K562 (cell line): ENCODE measurements around the gene PAIP2. TPM values are rescaled to one million over a fixed set of nuclear protein-coding genes. Genes with fewer than 3 reads are reported as not detected.

ENCODE experiments used
- FOXJ3 ChIP-seq: sonication (generic); formaldehyde crosslinking; IDR thresholded peaks from 2 replicates; pipeline ENCODE4 v1.4.0; 2020; ENCODE audit warnings: mild to moderate bottlenecking, missing genetic modification reagents
- HIVEP1 ChIP-seq: fragments of 250-450 bp; sonication (Bioruptor Pico); IDR thresholded peaks from 2 replicates; pipeline ENCODE4 v1.4.0; 2020; ENCODE audit warnings: mild to moderate bottlenecking
- HNRNPK ChIP-seq: fragments of 200-400 bp; formaldehyde crosslinking; IDR thresholded peaks from one replicate; pipeline ENCODE4 v1.6.1; 2018; ENCODE audit warnings: mild to moderate bottlenecking, low read depth, low read length; ENCODE audit not compliant: poor library complexity, severe bottlenecking
- KAT8 ChIP-seq: fragments of 450-650 bp; IDR thresholded peaks from 2 replicates; pipeline ENCODE4 v1.6.1; 2016; ENCODE audit warnings: low read depth, mild to moderate bottlenecking
- MAFF ChIP-seq: IDR thresholded peaks from 2 replicates; pipeline ENCODE4 v1.6.1; 2012; ENCODE audit warnings: low read length, improper control_type of control experiment
- RBM15 ChIP-seq: fragments of 200-400 bp; formaldehyde crosslinking; IDR thresholded peaks from 2 replicates; pipeline ENCODE4 v1.6.1; 2018; ENCODE audit warnings: mild to moderate bottlenecking, low read length, moderate library complexity; ENCODE audit not compliant: insufficient read depth
- SRSF9 ChIP-seq: fragments of 200-400 bp; formaldehyde crosslinking; IDR thresholded peaks from 2 replicates; pipeline ENCODE4 v1.6.1; 2017; ENCODE audit warnings: low read depth, low read length, borderline replicate concordance
- THRAP3 ChIP-seq: fragments of 450-650 bp; IDR thresholded peaks from 2 replicates; pipeline ENCODE4 v1.6.1; 2016; ENCODE audit warnings: mild to moderate bottlenecking, inconsistent platforms, borderline replicate concordance
- ZNF121 ChIP-seq: sonication (generic); formaldehyde crosslinking; conservative IDR thresholded peaks from 2 replicates; pipeline ENCODE4 v1.8.0; 2022; ENCODE audit warnings: missing genetic modification reagents
- ZNF140 ChIP-seq: fragments of 250-450 bp; sonication (Bioruptor Pico); IDR thresholded peaks from 2 replicates; pipeline ENCODE4 v1.8.0; 2021; ENCODE audit warnings: moderate library complexity, mild to moderate bottlenecking, inconsistent platforms
- ZNF507 ChIP-seq: conservative IDR thresholded peaks from 2 replicates; pipeline ENCODE4 v1.6.1; 2017; ENCODE audit warnings: missing genetic modification characterization, missing compliant biosample characterization
- ZNF76 ChIP-seq: fragments of 250-450 bp; sonication (Bioruptor Pico); IDR thresholded peaks from 2 replicates; pipeline ENCODE4 v1.4.0; 2020; ENCODE audit warnings: mild to moderate bottlenecking, moderate library complexity, borderline replicate concordance
- ZNF830 ChIP-seq: fragments of 250-450 bp; sonication (Bioruptor Pico); IDR thresholded peaks from 2 replicates; pipeline ENCODE4 v1.5.0; 2021; ENCODE audit warnings: mild to moderate bottlenecking
- polyA plus RNA-seq, 8 experiments: library from polyadenylated mRNA; depleted of rRNA in 4 of 8; stranded (reverse) in 5 of 8; unstranded in 3 of 8; fragments of >200 nt; fragmentation: Nextera tagmentation in 2 of 8; fragmentation: Illumina TruSeq in 1 of 8; extraction: Ambion mirVana in 2 of 8; extraction: Trizol in 1 of 8; gene quantifications; 2 replicates each; pipeline versions ENCODE4 v1.2.1 to v1.2.3, GENCODE V29; 2011 to 2014; ENCODE audit warnings: inconsistent platforms in 1 of 8, missing spikeins in 1 of 8
- total RNA-seq, 7 experiments: library from RNA; depleted of rRNA in 6 of 7; stranded (reverse); fragments of >200 nt in 6 of 7; fragmentation: Illumina TruSeq in 2 of 7; extraction: Trizol in 2 of 7; gene quantifications; 2 replicates each; pipeline versions ENCODE4 v1.2.1 to v1.2.3, GENCODE V29; 2011 to 2021; ENCODE audit warnings: low replicate concordance in 1 of 7
- TF ChIP-seq, protein P1 (sequence below): fragments of 250-450 bp; sonication (Bioruptor Pico); IDR thresholded peaks from 2 replicates; pipeline ENCODE4 v1.8.0; 2022; ENCODE audit warnings: inconsistent platforms, mild to moderate bottlenecking, moderate library complexity, borderline replicate concordance
- TF ChIP-seq, protein P2 (sequence below), 2 experiments: IDR thresholded peaks; 2 replicates each; pipeline ENCODE4 v1.6.1; 2012; ENCODE audit warnings: improper control_type of control experiment in 2 of 2, low read depth in 2 of 2, low read length in 2 of 2, borderline replicate concordance in 1 of 2
- TF ChIP-seq, protein P3 (sequence below): fragments of 250-450 bp; sonication (Bioruptor Pico); IDR thresholded peaks from 2 replicates; pipeline ENCODE4 v1.4.0; 2020; ENCODE audit warnings: mild to moderate bottlenecking
- TF ChIP-seq, protein P4 (sequence below): fragments of 200-800 bp; sonication (Bioruptor generic); IDR thresholded peaks from 2 replicates; pipeline ENCODE4 v1.6.1; 2017; ENCODE audit warnings: missing genetic modification characterization, missing compliant biosample characterization
- TF ChIP-seq, protein P5 (sequence below): fragments of 250-450 bp; sonication (Bioruptor Pico); IDR thresholded peaks from 2 replicates; pipeline ENCODE4 v1.4.0; 2020; ENCODE audit warnings: borderline replicate concordance

PAIP2 gene
- total and polyA plus RNA-seq, 9 of the 15 experiments (the other 6 are each of a cell fraction or from before 2014, with no cell fraction given), result 78.3 to 187 (median 128) TPM

DNA sequence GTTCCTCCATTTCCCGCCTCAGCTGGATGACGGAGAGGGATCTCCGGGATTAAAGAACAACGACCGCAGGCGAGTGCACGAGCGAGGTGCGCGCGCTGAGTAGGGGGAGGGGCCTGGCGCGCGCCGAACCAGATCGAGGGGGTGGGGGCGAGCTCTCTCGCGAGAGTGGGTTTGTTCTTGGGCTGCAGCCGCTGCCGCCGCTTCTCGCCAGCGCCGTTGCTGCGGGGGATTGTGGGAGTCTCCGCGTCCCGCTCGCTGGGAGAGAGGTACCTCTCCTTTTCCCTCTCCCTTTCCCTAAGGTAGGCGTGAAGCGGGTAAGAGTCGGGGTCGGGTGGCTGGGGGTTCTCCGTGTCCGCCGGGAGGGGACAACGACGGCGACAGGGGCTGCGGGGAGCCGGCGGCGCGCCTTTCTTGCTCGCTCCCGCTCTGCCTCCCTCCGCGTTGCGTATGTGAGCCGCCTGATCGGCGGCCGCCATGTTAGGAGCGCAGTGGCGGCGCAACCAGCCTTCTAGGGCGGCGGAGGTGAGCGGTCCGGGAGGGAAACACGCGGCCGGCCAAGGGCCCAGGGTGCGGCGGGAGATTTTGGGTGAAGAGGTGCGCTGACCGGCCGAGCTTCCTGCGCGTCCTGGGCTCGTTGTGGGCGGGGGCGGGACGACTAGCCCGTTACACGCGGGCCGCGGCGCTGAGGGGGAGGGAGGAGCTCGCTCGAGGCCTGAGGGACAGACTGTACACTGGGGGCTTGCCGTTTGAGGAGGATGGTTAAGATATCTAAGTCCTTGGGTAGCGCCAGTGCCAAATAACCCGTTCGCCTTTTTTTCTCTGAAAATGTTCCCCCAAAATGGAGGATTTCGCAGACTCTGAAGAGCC lies 47.9 kb upstream of the PAIP2 start, which contains the start of gene MATR3 (continued):
- TF ChIP-seq HNRNPK, result peak; percentile 42
- TF ChIP-seq, protein P1, sequence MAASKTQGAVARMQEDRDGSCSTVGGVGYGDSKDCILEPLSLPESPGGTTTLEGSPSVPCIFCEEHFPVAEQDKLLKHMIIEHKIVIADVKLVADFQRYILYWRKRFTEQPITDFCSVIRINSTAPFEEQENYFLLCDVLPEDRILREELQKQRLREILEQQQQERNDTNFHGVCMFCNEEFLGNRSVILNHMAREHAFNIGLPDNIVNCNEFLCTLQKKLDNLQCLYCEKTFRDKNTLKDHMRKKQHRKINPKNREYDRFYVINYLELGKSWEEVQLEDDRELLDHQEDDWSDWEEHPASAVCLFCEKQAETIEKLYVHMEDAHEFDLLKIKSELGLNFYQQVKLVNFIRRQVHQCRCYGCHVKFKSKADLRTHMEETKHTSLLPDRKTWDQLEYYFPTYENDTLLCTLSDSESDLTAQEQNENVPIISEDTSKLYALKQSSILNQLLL (CRISPR knock-in tag), result no peak
- TF ChIP-seq FOXJ3 (CRISPR knock-in tag), result no peak
- peak; percentile 60; the same call in 1 of the 2 replicates for TF ChIP-seq ZNF76 (CRISPR knock-in tag)
- TF ChIP-seq, protein P2, sequence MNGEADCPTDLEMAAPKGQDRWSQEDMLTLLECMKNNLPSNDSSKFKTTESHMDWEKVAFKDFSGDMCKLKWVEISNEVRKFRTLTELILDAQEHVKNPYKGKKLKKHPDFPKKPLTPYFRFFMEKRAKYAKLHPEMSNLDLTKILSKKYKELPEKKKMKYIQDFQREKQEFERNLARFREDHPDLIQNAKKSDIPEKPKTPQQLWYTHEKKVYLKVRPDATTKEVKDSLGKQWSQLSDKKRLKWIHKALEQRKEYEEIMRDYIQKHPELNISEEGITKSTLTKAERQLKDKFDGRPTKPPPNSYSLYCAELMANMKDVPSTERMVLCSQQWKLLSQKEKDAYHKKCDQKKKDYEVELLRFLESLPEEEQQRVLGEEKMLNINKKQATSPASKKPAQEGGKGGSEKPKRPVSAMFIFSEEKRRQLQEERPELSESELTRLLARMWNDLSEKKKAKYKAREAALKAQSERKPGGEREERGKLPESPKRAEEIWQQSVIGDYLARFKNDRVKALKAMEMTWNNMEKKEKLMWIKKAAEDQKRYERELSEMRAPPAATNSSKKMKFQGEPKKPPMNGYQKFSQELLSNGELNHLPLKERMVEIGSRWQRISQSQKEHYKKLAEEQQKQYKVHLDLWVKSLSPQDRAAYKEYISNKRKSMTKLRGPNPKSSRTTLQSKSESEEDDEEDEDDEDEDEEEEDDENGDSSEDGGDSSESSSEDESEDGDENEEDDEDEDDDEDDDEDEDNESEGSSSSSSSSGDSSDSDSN (IDR thresholded peaks at IDR 0.05; ENCODE audit: borderline replicate concordance in 1 of 2, low read depth in 2 of 2, low read length in 2 of 2), result no peak
- no peak; the same call in 1 of the 2 replicates for TF ChIP-seq ZNF121 (CRISPR knock-in tag)
- peak; percentile 47; the same call in 1 of the 2 replicates for TF ChIP-seq MAFF
- TF ChIP-seq HIVEP1 (CRISPR knock-in tag), result no peak
- TF ChIP-seq, protein P3, sequence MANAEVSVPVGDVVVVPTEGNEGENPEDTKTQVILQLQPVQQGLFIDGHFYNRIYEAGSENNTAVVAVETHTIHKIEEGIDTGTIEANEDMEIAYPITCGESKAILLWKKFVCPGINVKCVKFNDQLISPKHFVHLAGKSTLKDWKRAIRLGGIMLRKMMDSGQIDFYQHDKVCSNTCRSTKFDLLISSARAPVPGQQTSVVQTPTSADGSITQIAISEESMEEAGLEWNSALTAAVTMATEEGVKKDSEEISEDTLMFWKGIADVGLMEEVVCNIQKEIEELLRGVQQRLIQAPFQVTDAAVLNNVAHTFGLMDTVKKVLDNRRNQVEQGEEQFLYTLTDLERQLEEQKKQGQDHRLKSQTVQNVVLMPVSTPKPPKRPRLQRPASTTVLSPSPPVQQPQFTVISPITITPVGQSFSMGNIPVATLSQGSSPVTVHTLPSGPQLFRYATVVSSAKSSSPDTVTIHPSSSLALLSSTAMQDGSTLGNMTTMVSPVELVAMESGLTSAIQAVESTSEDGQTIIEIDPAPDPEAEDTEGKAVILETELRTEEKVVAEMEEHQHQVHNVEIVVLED, result peak; percentile 54; the same call in 1 of the 2 replicates
- no peak for TF ChIP-seq RBM15
- TF ChIP-seq KAT8, result 0 out of 2 replicates have a peak, but pooled peaks have one; percentile 20
- no peak for TF ChIP-seq ZNF830
- TF ChIP-seq ZNF507 (tag), result no peak
- no peak for TF ChIP-seq THRAP3
- TF ChIP-seq ZNF140 (CRISPR knock-in tag), result no peak
- TF ChIP-seq, protein P4, sequence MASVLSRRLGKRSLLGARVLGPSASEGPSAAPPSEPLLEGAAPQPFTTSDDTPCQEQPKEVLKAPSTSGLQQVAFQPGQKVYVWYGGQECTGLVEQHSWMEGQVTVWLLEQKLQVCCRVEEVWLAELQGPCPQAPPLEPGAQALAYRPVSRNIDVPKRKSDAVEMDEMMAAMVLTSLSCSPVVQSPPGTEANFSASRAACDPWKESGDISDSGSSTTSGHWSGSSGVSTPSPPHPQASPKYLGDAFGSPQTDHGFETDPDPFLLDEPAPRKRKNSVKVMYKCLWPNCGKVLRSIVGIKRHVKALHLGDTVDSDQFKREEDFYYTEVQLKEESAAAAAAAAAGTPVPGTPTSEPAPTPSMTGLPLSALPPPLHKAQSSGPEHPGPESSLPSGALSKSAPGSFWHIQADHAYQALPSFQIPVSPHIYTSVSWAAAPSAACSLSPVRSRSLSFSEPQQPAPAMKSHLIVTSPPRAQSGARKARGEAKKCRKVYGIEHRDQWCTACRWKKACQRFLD (CRISPR knock-in tag), result no peak
- TF ChIP-seq, protein P5, sequence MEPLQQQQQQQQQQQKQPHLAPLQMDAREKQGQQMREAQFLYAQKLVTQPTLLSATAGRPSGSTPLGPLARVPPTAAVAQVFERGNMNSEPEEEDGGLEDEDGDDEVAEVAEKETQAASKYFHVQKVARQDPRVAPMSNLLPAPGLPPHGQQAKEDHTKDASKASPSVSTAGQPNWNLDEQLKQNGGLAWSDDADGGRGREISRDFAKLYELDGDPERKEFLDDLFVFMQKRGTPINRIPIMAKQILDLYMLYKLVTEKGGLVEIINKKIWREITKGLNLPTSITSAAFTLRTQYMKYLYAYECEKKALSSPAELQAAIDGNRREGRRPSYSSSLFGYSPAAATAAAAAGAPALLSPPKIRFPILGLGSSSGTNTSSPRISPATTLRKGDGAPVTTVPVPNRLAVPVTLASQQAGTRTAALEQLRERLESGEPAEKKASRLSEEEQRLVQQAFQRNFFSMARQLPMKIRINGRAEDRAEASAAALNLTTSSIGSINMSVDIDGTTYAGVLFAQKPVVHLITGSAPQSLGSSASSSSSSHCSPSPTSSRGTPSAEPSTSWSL (CRISPR knock-in tag), result no peak
- TF ChIP-seq SRSF9, result no peak
